Caco-2 (cell line): ENCODE results near the gene INTS6. TPM values are rescaled to one million over a fixed set of nuclear protein-coding genes. Genes with fewer than 3 reads are reported as not detected.

ENCODE experiments used
- BruUV-seq: library from RNA; stranded (reverse); fragments of 400-500 nt; replicated peaks from 2 replicates; lab custom pipeline; 2021; lab: Mats Ljungman, UMichigan
- CTCF ChIA-PET: fragments of 300-600 bp; sonication (Branson Sonifier 250); formaldehyde crosslinking; loops from one replicate; lab custom pipeline; 2022; ENCODE audit warnings: antibody characterized with exemption; lab: Charles Lee
- POLR2A ChIA-PET: fragments of 300-600 bp; sonication (Branson Sonifier 250); formaldehyde crosslinking; loops from one replicate; lab custom pipeline; 2022; ENCODE audit warnings: antibody characterized with exemption; lab: Charles Lee
- DNase-seq, 2 experiments: peaks; one replicate each; pipeline versions ENCODE4 v3.0.0 to v3.0.0-alpha.2; 2020 to 2022
- H3K27me3 ChIP-seq: replicated peaks from 2 replicates; pipeline ENCODE4 v1.6.0; 2011; ENCODE audit warnings: low read length; ENCODE audit not compliant: control insufficient read depth, insufficient read depth
- H3K36me3 ChIP-seq: 2 replicates; pipeline ENCODE4 v1.5.1; 2011; ENCODE audit warnings: low read length; ENCODE audit not compliant: control insufficient read depth, insufficient read depth
- H3K4me1 ChIP-seq: fragments of 250-450 bp; sonication (Bioruptor Pico); 2 replicates; pipeline ENCODE4 v1.5.1; 2020; ENCODE audit warnings: mild to moderate bottlenecking
- H3K4me3 ChIP-seq: 2 replicates; pipeline ENCODE4 v1.5.1; 2011; ENCODE audit warnings: low read depth, mild to moderate bottlenecking, control low read depth, low read length
- H3K9me3 ChIP-seq: fragments of 250-450 bp; sonication (Bioruptor Pico); 2 replicates; pipeline ENCODE4 v1.5.1; 2020; ENCODE audit warnings: mild to moderate bottlenecking, moderate library complexity
- H3K27ac Mint-ChIP-seq: one replicate; pipeline ENCODE4 v1.8.0; 2022; ENCODE audit warnings: mixed read lengths; ENCODE audit not compliant: unreplicated experiment
- H3K27me3 Mint-ChIP-seq: one replicate; pipeline ENCODE4 v1.8.0; 2022; ENCODE audit warnings: mixed read lengths; ENCODE audit not compliant: insufficient read depth, unreplicated experiment
- H3K36me3 Mint-ChIP-seq: one replicate; pipeline ENCODE4 v1.8.0; 2022; ENCODE audit warnings: mild to moderate bottlenecking, mixed read lengths; ENCODE audit not compliant: insufficient read depth, unreplicated experiment
- H3K4me1 Mint-ChIP-seq: one replicate; pipeline ENCODE4 v1.8.0; 2022; ENCODE audit warnings: low read depth, mixed read lengths; ENCODE audit not compliant: unreplicated experiment
- H3K4me3 Mint-ChIP-seq: one replicate; pipeline ENCODE4 v1.8.0; 2022; ENCODE audit warnings: mild to moderate bottlenecking, moderate library complexity, mixed read lengths; ENCODE audit not compliant: unreplicated experiment
- H3K9me3 Mint-ChIP-seq: one replicate; pipeline ENCODE4 v1.8.0; 2022; ENCODE audit warnings: mixed read lengths; ENCODE audit not compliant: unreplicated experiment
- intact Hi-C: fragments of 100-400 bp; cut with micrococcal nuclease; formaldehyde crosslinking; loops from one replicate; pipeline ENCODE4 v1.10.0; 2022; ENCODE audit not compliant: unreplicated experiment
- total RNA-seq: library from RNA; stranded (reverse); gene quantifications from 2 replicates; pipeline ENCODE4 v1.2.3, GENCODE V29; 2022
- TF ChIP-seq, protein P1 (sequence below), 2 experiments: fragments of 200-600 bp in 1 of 2; IDR thresholded peaks; 1 replicate in 1 of 2; 2 replicates in 1 of 2; pipeline versions ENCODE4 v1.5.1 to v1.8.0; 2011 to 2022; ENCODE audit warnings: antibody characterized with exemption in 1 of 2, control low read depth in 1 of 2, inconsistent platforms in 1 of 2, low read depth in 1 of 2, low read length in 1 of 2, mild to moderate bottlenecking in 1 of 2, moderate library complexity in 1 of 2; ENCODE audit not compliant: insufficient read depth in 1 of 2, severe bottlenecking in 1 of 2, unreplicated experiment in 1 of 2

The INTS6 gene
- total RNA-seq, 1 experiment from 2014 or later: 42.6 TPM

DNA sequence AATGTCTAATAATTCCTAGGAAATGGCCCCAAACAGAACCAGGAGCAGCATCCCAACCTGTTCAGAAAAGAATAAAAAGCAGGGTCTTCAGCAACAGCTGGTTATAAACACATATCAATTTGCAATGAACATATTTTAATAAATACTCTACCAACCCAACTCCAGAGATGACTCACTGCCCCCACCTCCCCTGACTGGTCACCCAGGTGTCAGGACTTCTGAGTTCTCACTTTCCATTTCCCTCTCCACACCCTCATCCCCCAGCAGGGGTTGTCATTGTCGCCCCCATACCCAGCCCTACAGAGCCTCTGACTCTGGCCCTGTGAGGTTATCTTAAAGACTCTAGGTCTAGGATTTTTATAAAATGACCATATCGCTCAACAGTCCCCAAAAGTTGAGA is 106.4 kb downstream of the INTS6 start:
- no peaks in the 10 kb centered on the region for H3K36me3 ChIP-seq
- no peaks in the 10 kb centered on the region for H3K27me3 Mint-ChIP-seq

DNA sequence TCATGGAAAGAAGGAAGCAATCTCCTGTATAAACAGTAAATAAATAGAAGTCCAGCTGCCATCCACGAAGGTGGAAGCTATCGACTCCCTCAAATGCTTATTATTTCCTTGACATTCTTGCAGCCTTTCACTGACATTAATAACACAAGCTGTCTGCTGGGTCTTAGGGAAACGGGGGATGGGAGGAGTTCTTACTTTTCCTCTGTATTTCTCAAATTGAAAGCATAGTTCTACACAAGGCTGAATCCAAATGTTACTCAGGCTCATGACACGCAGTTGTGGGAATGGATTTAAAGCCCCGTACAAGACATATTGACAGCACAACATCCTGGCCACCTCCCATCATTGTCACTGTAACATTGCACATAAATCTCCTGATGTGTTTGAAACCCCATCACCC is 109.4 kb downstream of the INTS6 start:
- no TSS peak for BruUV-seq
- no peaks in the 10 kb centered on the region for H3K9me3 Mint-ChIP-seq
- H3K4me3 Mint-ChIP-seq: no peak overlapping the region
- no peak for DNase-seq
- no peak overlapping the region for H3K27ac Mint-ChIP-seq
- CTCF ChIA-PET: no interaction called here
- Histone ChIP-seq H3K36me3 (no peaks in the 10 kb centered on the region), H3K27me3 (no peaks in the 10 kb centered on the region), H3K4me3 (no peak overlapping the region), H3K4me1 (no peaks in the 10 kb centered on the region), H3K9me3 (no peaks in the 10 kb centered on the region)
- POLR2A ChIA-PET: no interaction called here
- no peaks in the 10 kb centered on the region for H3K4me1 Mint-ChIP-seq
- intact Hi-C loops: no loop called here
- H3K36me3 Mint-ChIP-seq: peaks cover 14% of the 10 kb centered on the region
- no peaks in the 10 kb centered on the region for H3K27me3 Mint-ChIP-seq
- TF ChIP-seq, protein P1, sequence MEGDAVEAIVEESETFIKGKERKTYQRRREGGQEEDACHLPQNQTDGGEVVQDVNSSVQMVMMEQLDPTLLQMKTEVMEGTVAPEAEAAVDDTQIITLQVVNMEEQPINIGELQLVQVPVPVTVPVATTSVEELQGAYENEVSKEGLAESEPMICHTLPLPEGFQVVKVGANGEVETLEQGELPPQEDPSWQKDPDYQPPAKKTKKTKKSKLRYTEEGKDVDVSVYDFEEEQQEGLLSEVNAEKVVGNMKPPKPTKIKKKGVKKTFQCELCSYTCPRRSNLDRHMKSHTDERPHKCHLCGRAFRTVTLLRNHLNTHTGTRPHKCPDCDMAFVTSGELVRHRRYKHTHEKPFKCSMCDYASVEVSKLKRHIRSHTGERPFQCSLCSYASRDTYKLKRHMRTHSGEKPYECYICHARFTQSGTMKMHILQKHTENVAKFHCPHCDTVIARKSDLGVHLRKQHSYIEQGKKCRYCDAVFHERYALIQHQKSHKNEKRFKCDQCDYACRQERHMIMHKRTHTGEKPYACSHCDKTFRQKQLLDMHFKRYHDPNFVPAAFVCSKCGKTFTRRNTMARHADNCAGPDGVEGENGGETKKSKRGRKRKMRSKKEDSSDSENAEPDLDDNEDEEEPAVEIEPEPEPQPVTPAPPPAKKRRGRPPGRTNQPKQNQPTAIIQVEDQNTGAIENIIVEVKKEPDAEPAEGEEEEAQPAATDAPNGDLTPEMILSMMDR (IDR thresholded peaks at IDR 0.05; ENCODE audit: insufficient read depth in 1 of 2, low read depth in 1 of 2, low read length in 1 of 2, severe bottlenecking in 1 of 2, unreplicated experiment in 1 of 2): no peak

More for the DNA sequence above, 106.4 kb downstream of the INTS6 start:
- Mint-ChIP-seq H3K36me3 (peaks cover 11% of the 10 kb centered on the region), H3K4me3 (no peak overlapping the region), H3K4me1 (no peaks in the 10 kb centered on the region), H3K27ac (no peak overlapping the region), H3K9me3 (no peaks in the 10 kb centered on the region)
- no peak for DNase-seq
- TF ChIP-seq, protein P1 (IDR thresholded peaks at IDR 0.05; ENCODE audit: insufficient read depth in 1 of 2, low read depth in 1 of 2, low read length in 1 of 2, severe bottlenecking in 1 of 2, unreplicated experiment in 1 of 2): no peak
- no peaks in the 10 kb centered on the region for H3K9me3 ChIP-seq
- ChIA-PET CTCF (no interaction called here), POLR2A (no interaction called here)
- BruUV-seq: no TSS peak
- H3K4me1 ChIP-seq: no peaks in the 10 kb centered on the region
- H3K27me3 ChIP-seq: no peaks in the 10 kb centered on the region
- no peak overlapping the region for H3K4me3 ChIP-seq
- intact Hi-C loops: no loop called here

DNA sequence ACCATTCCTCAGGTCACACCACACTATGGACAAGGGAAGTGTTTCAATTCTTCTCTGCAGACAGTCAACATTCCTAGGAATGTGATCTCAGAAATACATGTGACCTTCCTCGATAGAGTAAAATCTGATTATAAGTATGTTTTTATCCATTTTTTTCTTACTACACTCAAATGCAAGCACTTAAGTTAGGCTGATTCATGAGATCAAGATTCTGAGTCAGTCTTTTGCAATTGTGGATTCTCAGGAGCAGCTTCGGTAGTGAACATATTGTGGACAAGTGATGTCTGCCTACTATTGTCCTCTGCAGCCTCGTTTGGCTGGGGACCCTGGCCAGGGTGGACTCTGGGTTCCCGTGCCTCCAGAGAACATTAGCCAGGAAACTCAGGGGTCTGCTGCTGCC is 110.1 kb downstream of the INTS6 start:
- Histone ChIP-seq H3K9me3 (no peaks in the 10 kb centered on the region), H3K27me3 (no peaks in the 10 kb centered on the region), H3K36me3 (no peaks in the 10 kb centered on the region), H3K4me3 (no peak overlapping the region), H3K4me1 (no peaks in the 10 kb centered on the region)
- Mint-ChIP-seq H3K27me3 (no peaks in the 10 kb centered on the region), H3K4me3 (no peak overlapping the region), H3K36me3 (peaks cover 8% of the 10 kb centered on the region), H3K9me3 (no peaks in the 10 kb centered on the region), H3K27ac (no peak overlapping the region), H3K4me1 (no peaks in the 10 kb centered on the region)
- no TSS peak for BruUV-seq
- TF ChIP-seq, protein P1 (IDR thresholded peaks at IDR 0.05; ENCODE audit: insufficient read depth in 1 of 2, low read depth in 1 of 2, low read length in 1 of 2, severe bottlenecking in 1 of 2, unreplicated experiment in 1 of 2): no peak
- intact Hi-C loops: no loop called here
- ChIA-PET CTCF (interaction anchor here (0.6 kb wide), 1 partner anchor 455 kb away, joined by 8 read pairs; no protein-coding TSS in a partner anchor), POLR2A (no interaction called here)
- DNase-seq: no peak
